ENCODE results near the gene KCND2.
A peak's percentile ranks its signal among the peaks of the same experiment; 100 is the strongest.
"Not testable (repeated sequence)": the region's sequence is repeated elsewhere in the genome, so short reads cannot be mapped to it uniquely, and the experiment has no call there.

Gene KCND2

GRCh38 chr7:120588862-120589261 is 315.9 kb downstream of the KCND2 start:
- no peak for DNase-seq

GRCh38 chr7:120600607-120601006 is 327.6 kb downstream of the KCND2 start:
- DNase-seq: no peak

GRCh38 chr7:120603366-120603765 is 330.4 kb downstream of the KCND2 start:
- no peak for DNase-seq

GRCh38 chr7:120609136-120609753 is 336.3 kb downstream of the KCND2 start:
- no peak for DNase-seq

- DNase-seq: no peak
Observed at GRCh38 chr7:120611975-120612374, 339.0 kb downstream of the KCND2 start.

GRCh38 chr7:120615703-120616102 is 342.7 kb downstream of the KCND2 start:
- no peak for DNase-seq

GRCh38 chr7:120617275-120617674 is 344.3 kb downstream of the KCND2 start:
- DNase-seq: no peak

- DNase-seq: peak; percentile 14
Observed at GRCh38 chr7:120628251-120628650, 355.3 kb downstream of the KCND2 start.

- no peak for DNase-seq
Observed at GRCh38 chr7:120639884-120640283, 366.9 kb downstream of the KCND2 start.

GRCh38 chr7:120645966-120646365 is 373.0 kb downstream of the KCND2 start:
- no peak for DNase-seq

GRCh38 chr7:120654241-120654640 is 381.3 kb downstream of the KCND2 start:
- peak; percentile 29 for DNase-seq

- no peak for DNase-seq
Observed at GRCh38 chr7:120658516-120658915, 385.5 kb downstream of the KCND2 start.

- DNase-seq: no peak
Observed at GRCh38 chr7:120662291-120662690, 389.3 kb downstream of the KCND2 start.

GRCh38 chr7:120665068-120665467 is 392.1 kb downstream of the KCND2 start:
- no peak for DNase-seq

GRCh38 chr7:120675076-120675475 is 402.1 kb downstream of the KCND2 start:
- DNase-seq: no peak

- DNase-seq: no peak
Observed at GRCh38 chr7:120677535-120677934, 404.6 kb downstream of the KCND2 start.

- no peak for DNase-seq
Observed at GRCh38 chr7:120680985-120681384, 408.0 kb downstream of the KCND2 start.

- DNase-seq: no peak
Observed at GRCh38 chr7:120684463-120684862, 411.5 kb downstream of the KCND2 start.

GRCh38 chr7:120691915-120692314 is 418.9 kb downstream of the KCND2 start:
- DNase-seq: no peak

- DNase-seq: no peak
Observed at GRCh38 chr7:120695848-120696247, 422.9 kb downstream of the KCND2 start.

GRCh38 chr7:120700796-120701195 is 427.8 kb downstream of the KCND2 start:
- DNase-seq: no peak

GRCh38 chr7:120702408-120702807 is 429.4 kb downstream of the KCND2 start:
- not testable (repeated sequence) for DNase-seq

GRCh38 chr7:120703585-120704240 is 430.7 kb downstream of the KCND2 start:
- no peak for DNase-seq

- no peak for DNase-seq
Observed at GRCh38 chr7:120709252-120709971, 436.4 kb downstream of the KCND2 start.
